Gastroesophageal sphincter (tissue), 3 donors: ENCODE data around the gene TCAIM.
"Not testable (repeated sequence)": the region's sequence is repeated elsewhere in the genome, so short reads cannot be mapped to it uniquely, and the experiment has no call there.

Experiments
- EP300 ChIP-seq: sonication (generic); formaldehyde crosslinking; IDR thresholded peaks from one replicate; pipeline ENCODE4 v1.6.1; 2017; ENCODE audit warnings: antibody characterized with exemption, mild to moderate bottlenecking
- POLR2A ChIP-seq, 2 donors: fragments of 450-650 bp; IDR thresholded peaks; one replicate each; pipeline ENCODE4 v1.6.1; 2017; ENCODE audit warnings: antibody characterized with exemption in 2 of 2, mild to moderate bottlenecking in 2 of 2, moderate library complexity in 1 of 2
- TF ChIP-seq, protein P1 (sequence below), 4 experiments: fragments of 200-600 bp in 2 of 4; fragments of 450-650 bp in 2 of 4; sonication (generic) in 1 of 4; IDR thresholded peaks; one replicate each; pipeline ENCODE4 v1.5.1; 2017 to 2019; ENCODE audit warnings: antibody characterized with exemption in 4 of 4, mild to moderate bottlenecking in 2 of 4, moderate library complexity in 2 of 4

DNA sequence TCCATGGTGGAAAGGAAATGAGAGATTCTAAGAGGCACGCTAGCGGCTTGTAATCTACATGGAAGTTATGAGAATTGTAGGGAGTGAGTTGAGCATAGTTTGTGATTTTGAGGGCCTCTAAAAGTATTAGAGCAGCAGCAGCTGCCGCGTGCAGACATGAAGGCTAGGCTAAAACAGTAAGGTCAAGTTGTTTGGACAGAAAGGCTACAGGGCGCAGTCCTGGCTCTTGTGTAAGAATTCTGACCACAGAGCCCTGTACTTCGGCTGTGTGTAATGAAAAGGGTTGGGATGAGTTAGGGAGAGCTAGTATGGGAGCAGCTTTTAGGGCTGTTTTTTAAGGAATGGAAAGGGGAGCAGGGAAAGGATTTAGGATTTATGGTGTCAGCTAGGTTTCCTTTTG, 8.0 kb downstream of the TCAIM start:
- not testable (repeated sequence) for TF ChIP-seq POLR2A (IDR thresholded peaks at IDR 0.05); EP300
- TF ChIP-seq, protein P1, sequence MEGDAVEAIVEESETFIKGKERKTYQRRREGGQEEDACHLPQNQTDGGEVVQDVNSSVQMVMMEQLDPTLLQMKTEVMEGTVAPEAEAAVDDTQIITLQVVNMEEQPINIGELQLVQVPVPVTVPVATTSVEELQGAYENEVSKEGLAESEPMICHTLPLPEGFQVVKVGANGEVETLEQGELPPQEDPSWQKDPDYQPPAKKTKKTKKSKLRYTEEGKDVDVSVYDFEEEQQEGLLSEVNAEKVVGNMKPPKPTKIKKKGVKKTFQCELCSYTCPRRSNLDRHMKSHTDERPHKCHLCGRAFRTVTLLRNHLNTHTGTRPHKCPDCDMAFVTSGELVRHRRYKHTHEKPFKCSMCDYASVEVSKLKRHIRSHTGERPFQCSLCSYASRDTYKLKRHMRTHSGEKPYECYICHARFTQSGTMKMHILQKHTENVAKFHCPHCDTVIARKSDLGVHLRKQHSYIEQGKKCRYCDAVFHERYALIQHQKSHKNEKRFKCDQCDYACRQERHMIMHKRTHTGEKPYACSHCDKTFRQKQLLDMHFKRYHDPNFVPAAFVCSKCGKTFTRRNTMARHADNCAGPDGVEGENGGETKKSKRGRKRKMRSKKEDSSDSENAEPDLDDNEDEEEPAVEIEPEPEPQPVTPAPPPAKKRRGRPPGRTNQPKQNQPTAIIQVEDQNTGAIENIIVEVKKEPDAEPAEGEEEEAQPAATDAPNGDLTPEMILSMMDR (IDR thresholded peaks at IDR 0.05), result not testable (repeated sequence)
